ES-I3 (cell line): ENCODE results near the gene PHACTR1.

Experiments
- H3K36me3 ChIP-seq: 2 replicates; pipeline ENCODE4 v1.6.1; 2013; ENCODE audit warnings: mild to moderate bottlenecking, low read length, control low read depth, moderate library complexity; ENCODE audit not compliant: insufficient read depth
- H3K4me1 ChIP-seq: 2 replicates; pipeline ENCODE4 v1.6.1; 2013; ENCODE audit warnings: mild to moderate bottlenecking, control low read depth, low read length; ENCODE audit not compliant: insufficient read depth
- H3K9ac ChIP-seq: 2 replicates; pipeline ENCODE4 v1.6.1; 2013; ENCODE audit warnings: low read depth, mild to moderate bottlenecking, low read length, moderate library complexity
- H3K9me3 ChIP-seq: 2 replicates; pipeline ENCODE4 v1.6.1; 2013; ENCODE audit warnings: mild to moderate bottlenecking, low read length, moderate library complexity; ENCODE audit not compliant: control insufficient read depth, insufficient read depth

The PHACTR1 gene

GRCh38 chr6:12801141-12801540, 84.6 kb downstream of the PHACTR1 start:
- no peak overlapping the region for H3K9ac ChIP-seq
- H3K4me1 ChIP-seq, result no peaks in the 10 kb centered on the region
- H3K36me3 ChIP-seq, result no peaks in the 10 kb centered on the region

GRCh38 chr6:12802440-12802839, 85.9 kb downstream of the PHACTR1 start:
- Histone ChIP-seq H3K9ac (no peak overlapping the region), H3K9me3 (no peaks in the 10 kb centered on the region), H3K4me1 (no peaks in the 10 kb centered on the region), H3K36me3 (no peaks in the 10 kb centered on the region)

More at GRCh38 chr6:12801141-12801540, 84.6 kb downstream of the PHACTR1 start:
- H3K9me3 ChIP-seq, result no peaks in the 10 kb centered on the region

- H3K9me3 ChIP-seq, result no peaks in the 10 kb centered on the region
- no peaks in the 10 kb centered on the region for H3K36me3 ChIP-seq
- H3K9ac ChIP-seq, result no peak overlapping the region
- no peaks in the 10 kb centered on the region for H3K4me1 ChIP-seq
These were observed 86.9 kb downstream of the PHACTR1 start for GRCh38 chr6:12803486-12803885.

- Histone ChIP-seq H3K9me3 (no peaks in the 10 kb centered on the region), H3K36me3 (no peaks in the 10 kb centered on the region), H3K9ac (no peak overlapping the region), H3K4me1 (no peaks in the 10 kb centered on the region)
These were observed 88.5 kb downstream of the PHACTR1 start for GRCh38 chr6:12804952-12805645.

GRCh38 chr6:12806136-12806535, 89.6 kb downstream of the PHACTR1 start:
- Histone ChIP-seq H3K9me3 (no peaks in the 10 kb centered on the region), H3K9ac (no peak overlapping the region), H3K4me1 (no peaks in the 10 kb centered on the region), H3K36me3 (no peaks in the 10 kb centered on the region)

- Histone ChIP-seq H3K36me3 (no peaks in the 10 kb centered on the region), H3K9ac (no peak overlapping the region), H3K4me1 (no peaks in the 10 kb centered on the region), H3K9me3 (no peaks in the 10 kb centered on the region)
These were observed 90.2 kb downstream of the PHACTR1 start for GRCh38 chr6:12806796-12807195.

- H3K9ac ChIP-seq, result no peak overlapping the region
- H3K4me1 ChIP-seq, result no peaks in the 10 kb centered on the region
- H3K9me3 ChIP-seq, result peaks cover 2% of the 10 kb centered on the region; the same call in 1 of the 2 replicates
- no peaks in the 10 kb centered on the region for H3K36me3 ChIP-seq
These were observed 95.0 kb downstream of the PHACTR1 start for GRCh38 chr6:12811519-12811918.

- Histone ChIP-seq H3K36me3 (no peaks in the 10 kb centered on the region), H3K4me1 (no peaks in the 10 kb centered on the region), H3K9ac (no peak overlapping the region), H3K9me3 (peaks cover 2% of the 10 kb centered on the region; the same call in 1 of the 2 replicates)
These were observed 96.8 kb downstream of the PHACTR1 start for GRCh38 chr6:12813321-12813720.

- Histone ChIP-seq H3K9me3 (peaks cover 2% of the 10 kb centered on the region; the same call in 1 of the 2 replicates), H3K4me1 (no peaks in the 10 kb centered on the region), H3K36me3 (no peaks in the 10 kb centered on the region), H3K9ac (no peak overlapping the region)
These were observed 97.4 kb downstream of the PHACTR1 start for GRCh38 chr6:12814015-12814414.

- no peaks in the 10 kb centered on the region for H3K36me3 ChIP-seq
These were observed 98.5 kb downstream of the PHACTR1 start for GRCh38 chr6:12815089-12815488.

GRCh38 chr6:12815884-12816600, 99.5 kb downstream of the PHACTR1 start:
- H3K9ac ChIP-seq, result no peak overlapping the region
- peaks cover 2% of the 10 kb centered on the region; the same call in 1 of the 2 replicates for H3K9me3 ChIP-seq
- no peaks in the 10 kb centered on the region for H3K36me3 ChIP-seq
- no peaks in the 10 kb centered on the region for H3K4me1 ChIP-seq

More at GRCh38 chr6:12815089-12815488, 98.5 kb downstream of the PHACTR1 start:
- Histone ChIP-seq H3K9me3 (peaks cover 2% of the 10 kb centered on the region; the same call in 1 of the 2 replicates), H3K9ac (no peak overlapping the region), H3K4me1 (no peaks in the 10 kb centered on the region)

- no peaks in the 10 kb centered on the region for H3K4me1 ChIP-seq
- no peaks in the 10 kb centered on the region for H3K36me3 ChIP-seq
- H3K9me3 ChIP-seq, result peaks cover 2% of the 10 kb centered on the region; the same call in 1 of the 2 replicates
- no peak overlapping the region for H3K9ac ChIP-seq
These were observed 101.8 kb downstream of the PHACTR1 start for GRCh38 chr6:12818324-12818723.

- Histone ChIP-seq H3K9ac (no peak overlapping the region), H3K36me3 (no peaks in the 10 kb centered on the region), H3K9me3 (no peaks in the 10 kb centered on the region), H3K4me1 (no peaks in the 10 kb centered on the region)
These were observed 107.3 kb downstream of the PHACTR1 start for GRCh38 chr6:12823847-12824246.

- H3K4me1 ChIP-seq, result no peaks in the 10 kb centered on the region
- H3K9ac ChIP-seq, result no peak overlapping the region
- H3K36me3 ChIP-seq, result no peaks in the 10 kb centered on the region
- no peaks in the 10 kb centered on the region for H3K9me3 ChIP-seq
These were observed 110.0 kb downstream of the PHACTR1 start for GRCh38 chr6:12826584-12826983.

GRCh38 chr6:12827921-12828320, 111.4 kb downstream of the PHACTR1 start:
- Histone ChIP-seq H3K9ac (no peak overlapping the region), H3K36me3 (no peaks in the 10 kb centered on the region), H3K9me3 (no peaks in the 10 kb centered on the region), H3K4me1 (no peaks in the 10 kb centered on the region)
